A673 (cell line): Measurements from ENCODE around the gene TMEM63A. TPM values are rescaled to one million over a fixed set of nuclear protein-coding genes. Genes with fewer than 3 reads are reported as not detected.

Experiments
- BruUV-seq: library from RNA; stranded (reverse); fragments of 400-500 nt; replicated peaks from 2 replicates; lab custom pipeline; 2021; lab: Mats Ljungman, UMichigan
- CTCF ChIA-PET: fragments of 300-600 bp; sonication (Branson Sonifier 250); formaldehyde crosslinking; loops from one replicate; lab custom pipeline; 2022; ENCODE audit warnings: antibody characterized with exemption; lab: Charles Lee
- POLR2A ChIA-PET: fragments of 300-600 bp; sonication (Branson Sonifier 250); formaldehyde crosslinking; loops from one replicate; lab custom pipeline; 2022; ENCODE audit warnings: antibody characterized with exemption; ENCODE audit not compliant: low non-redundant PET; lab: Charles Lee
- DNase-seq: peaks from one replicate; pipeline ENCODE4 v3.0.0-alpha.2; 2015; ENCODE audit warnings: low spot score
- H3K27ac ChIP-seq: fragments of 200-600 bp; sonication (generic); 2 replicates; pipeline ENCODE4 v1.5.1; 2016; ENCODE audit warnings: mixed run types, low read depth, mild to moderate bottlenecking, mixed read lengths, antibody characterized with exemption, low read length; ENCODE audit not compliant: poor library complexity, severe bottlenecking
- H3K27me3 ChIP-seq: fragments of 200-600 bp; sonication (generic); replicated peaks from 2 replicates; pipeline ENCODE4 v1.6.1; 2017; ENCODE audit warnings: mixed run types, low read depth, mild to moderate bottlenecking, mixed read lengths, antibody characterized with exemption, low read length; ENCODE audit not compliant: insufficient read depth, poor library complexity
- H3K36me3 ChIP-seq: fragments of 200-600 bp; sonication (generic); 2 replicates; pipeline ENCODE4 v1.6.1; 2016; ENCODE audit warnings: mixed run types, mild to moderate bottlenecking, mixed read lengths, antibody characterized with exemption, low read length; ENCODE audit not compliant: insufficient read depth, poor library complexity, severe bottlenecking
- H3K4me1 ChIP-seq: fragments of 200-600 bp; sonication (generic); 2 replicates; pipeline ENCODE4 v1.6.1; 2017; ENCODE audit warnings: mixed run types, mild to moderate bottlenecking, mixed read lengths, antibody characterized with exemption, low read length; ENCODE audit not compliant: insufficient read depth, poor library complexity, severe bottlenecking
- H3K4me3 ChIP-seq: fragments of 200-600 bp; sonication (generic); 2 replicates; pipeline ENCODE4 v1.5.1; 2016; ENCODE audit warnings: low read depth, mixed run types, mild to moderate bottlenecking, mixed read lengths, low read length; ENCODE audit not compliant: poor library complexity, severe bottlenecking
- H3K9me3 ChIP-seq: fragments of 200-600 bp; sonication (generic); 2 replicates; pipeline ENCODE4 v1.6.1; 2016; ENCODE audit warnings: mixed run types, low read depth, mild to moderate bottlenecking, mixed read lengths, antibody characterized with exemption, low read length; ENCODE audit not compliant: poor library complexity, severe bottlenecking
- CTCF ChIP-seq: fragments of 300-800, 200-600 bp; sonication (generic); conservative IDR thresholded peaks from 2 replicates; pipeline ENCODE4 v1.5.1; 2017; ENCODE audit warnings: low read depth, mild to moderate bottlenecking, antibody characterized with exemption, low read length, moderate library complexity, mixed read lengths
- EZH2 ChIP-seq: fragments of 200-600 bp; sonication (generic); IDR thresholded peaks from 2 replicates; pipeline ENCODE4 v1.6.1; 2017; ENCODE audit warnings: borderline replicate concordance, low read depth, mild to moderate bottlenecking, mixed read lengths, antibody characterized with exemption, low read length; ENCODE audit not compliant: poor library complexity, severe bottlenecking
- intact Hi-C: fragments of 100-400 bp; cut with micrococcal nuclease; formaldehyde crosslinking; loops from one replicate; pipeline ENCODE4 v1.10.0; 2022; ENCODE audit not compliant: unreplicated experiment
- total RNA-seq: library from RNA; stranded (reverse); gene quantifications from 2 replicates; pipeline ENCODE4 v1.2.3, GENCODE V29; 2021

Gene TMEM63A
- total RNA-seq, 1 experiment from 2014 or later, result 25.3 TPM

GRCh38 chr1:225861834-225862580, 20.2 kb downstream of the TMEM63A start:
- ChIA-PET POLR2A (no interaction called here), CTCF (no interaction called here)
- intact Hi-C loops, result no loop called here
- no peak for DNase-seq
- H3K27ac ChIP-seq, result no peak overlapping the region
- H3K4me1 ChIP-seq, result peaks cover 7% of the 10 kb centered on the region
- no peak overlapping the region for H3K4me3 ChIP-seq
- BruUV-seq, result no TSS peak
- H3K9me3 ChIP-seq, result no peaks in the 10 kb centered on the region
- H3K36me3 ChIP-seq, result peaks cover 4% of the 10 kb centered on the region
- no peaks in the 10 kb centered on the region for H3K27me3 ChIP-seq
- TF ChIP-seq CTCF, result no peak
- no peak for TF ChIP-seq EZH2

- H3K27ac ChIP-seq, result no peak overlapping the region
- no TSS peak for BruUV-seq
- intact Hi-C loops, result no loop called here
- H3K4me3 ChIP-seq, result no peak overlapping the region
- CTCF ChIA-PET, result no interaction called here
- no peaks in the 10 kb centered on the region for H3K27me3 ChIP-seq
- TF ChIP-seq EZH2 (no peak), CTCF (no peak)
- no peak for DNase-seq
- peaks cover 4% of the 10 kb centered on the region for H3K36me3 ChIP-seq
- peaks cover 1% of the 10 kb centered on the region for H3K4me1 ChIP-seq
- POLR2A ChIA-PET, result no interaction called here
- H3K9me3 ChIP-seq, result no peaks in the 10 kb centered on the region
These were observed 21.2 kb downstream of the TMEM63A start for GRCh38 chr1:225860876-225861441.

GRCh38 chr1:225860107-225860506, 22.1 kb downstream of the TMEM63A start:
- no peak overlapping the region for H3K4me3 ChIP-seq
- no peak for TF ChIP-seq CTCF
- intact Hi-C loops, result no loop called here
- no peaks in the 10 kb centered on the region for H3K27me3 ChIP-seq
- no peak for DNase-seq
- ChIA-PET CTCF (no interaction called here), POLR2A (no interaction called here)
- no peaks in the 10 kb centered on the region for H3K4me1 ChIP-seq
- no peaks in the 10 kb centered on the region for H3K9me3 ChIP-seq
- H3K36me3 ChIP-seq, result peaks cover 4% of the 10 kb centered on the region
- BruUV-seq, result no TSS peak
- no peak overlapping the region for H3K27ac ChIP-seq
